Measurements from ENCODE around the gene DPP6. TPM values are rescaled to one million over a fixed set of nuclear protein-coding genes. Genes with fewer than 3 reads are reported as not detected.

Gene DPP6
- polyA plus RNA-seq, 1 donor (not counting 4 experiments of a cell fraction or from before 2014, with no cell fraction given), result not detected

- Histone ChIP-seq H3K9me1 (ENCODE audit: control insufficient read depth, extremely low read depth, insufficient read depth, low read length) (no peaks in the 10 kb centered on the region), H3K27ac (ENCODE audit: control insufficient read depth, insufficient read depth, low read length) (no peak overlapping the region), H3K36me3 (ENCODE audit: control insufficient read depth in 2 of 2, extremely low read depth in 1 of 2, insufficient read depth in 2 of 2, low read length in 2 of 2) (no peaks in the 10 kb centered on the region), H2AFZ (ENCODE audit: control insufficient read depth, low read length) (no peak overlapping the region), H4K20me1 (ENCODE audit: control insufficient read depth, extremely low read depth, insufficient read depth, low read length) (no peaks in the 10 kb centered on the region), H3K27me3 (ENCODE audit: control insufficient read depth, extremely low read depth, insufficient read depth, low read length) (no peaks in the 10 kb centered on the region), H3K9ac (ENCODE audit: control insufficient read depth, extremely low read depth, insufficient read depth, low read length) (no peak overlapping the region), H3K4me3 (ENCODE audit: control insufficient read depth in 2 of 3, extremely low read depth in 1 of 3, insufficient read depth in 2 of 3, low read depth in 1 of 3, low read length in 3 of 3) (no peak overlapping the region), H3K4me2 (ENCODE audit: control insufficient read depth, extremely low read depth, insufficient read depth, low read depth, low read length) (no peak overlapping the region), H3K9me3 (ENCODE audit: control insufficient read depth, low read depth, low read length) (peaks cover 2% of the 10 kb centered on the region), H3K79me2 (ENCODE audit: control insufficient read depth, insufficient read depth, low read length) (no peaks in the 10 kb centered on the region), H3K4me1 (ENCODE audit: control insufficient read depth, extremely low read depth, insufficient read depth, low read length) (no peaks in the 10 kb centered on the region)
- TF ChIP-seq EZH2 (IDR thresholded peaks at IDR 0.05; ENCODE audit: low read length), result no peak
- no peak for TF ChIP-seq CTCF (optimal IDR thresholded peaks at IDR 0.05 in 1 of 3, IDR thresholded peaks at IDR 0.05 in 1 of 3, conservative IDR thresholded peaks at IDR 0.05 in 1 of 3; ENCODE audit: extremely low read depth in 1 of 3, insufficient read depth in 2 of 3, low read length in 3 of 3)
- DNase-seq (ENCODE audit: low read depth, low spot score), result no peak
- no peak for FAIRE-seq
- dilution Hi-C loops (cut with MboI; ENCODE audit: extremely low pct_ligation_motif_present, low sequenced_read_pairs), result no loop called here
Observed at GRCh38 chr7:154177584-154177983, 125.4 kb downstream of the DPP6 start.

GRCh38 chr7:154178895-154179294 is 126.7 kb downstream of the DPP6 start:
- H3K4me3 ChIP-seq (ENCODE audit: control insufficient read depth in 2 of 3, extremely low read depth in 1 of 3, insufficient read depth in 2 of 3, low read depth in 1 of 3, low read length in 3 of 3), result no peak overlapping the region
- no peaks in the 10 kb centered on the region for H3K4me1 ChIP-seq (ENCODE audit: control insufficient read depth, extremely low read depth, insufficient read depth, low read length)
- H3K9me3 ChIP-seq (ENCODE audit: control insufficient read depth, low read depth, low read length), result no peaks in the 10 kb centered on the region
- DNase-seq (ENCODE audit: low read depth, low spot score), result no peak
- no peak overlapping the region for H3K9ac ChIP-seq (ENCODE audit: control insufficient read depth, extremely low read depth, insufficient read depth, low read length)
- H3K27ac ChIP-seq (ENCODE audit: control insufficient read depth, insufficient read depth, low read length), result no peak overlapping the region
- no peak for FAIRE-seq
- dilution Hi-C loops (cut with MboI; ENCODE audit: extremely low pct_ligation_motif_present, low sequenced_read_pairs), result no loop called here
- no peak for TF ChIP-seq CTCF (optimal IDR thresholded peaks at IDR 0.05 in 1 of 3, IDR thresholded peaks at IDR 0.05 in 1 of 3, conservative IDR thresholded peaks at IDR 0.05 in 1 of 3; ENCODE audit: extremely low read depth in 1 of 3, insufficient read depth in 2 of 3, low read length in 3 of 3)
- TF ChIP-seq EZH2 (IDR thresholded peaks at IDR 0.05; ENCODE audit: low read length), result no peak
- H3K79me2 ChIP-seq (ENCODE audit: control insufficient read depth, insufficient read depth, low read length), result no peaks in the 10 kb centered on the region
- no peak overlapping the region for H2AFZ ChIP-seq (ENCODE audit: control insufficient read depth, low read length)
- H3K27me3 ChIP-seq (ENCODE audit: control insufficient read depth, extremely low read depth, insufficient read depth, low read length), result no peaks in the 10 kb centered on the region
- no peak overlapping the region for H3K4me2 ChIP-seq (ENCODE audit: control insufficient read depth, extremely low read depth, insufficient read depth, low read depth, low read length)
- no peaks in the 10 kb centered on the region for H4K20me1 ChIP-seq (ENCODE audit: control insufficient read depth, extremely low read depth, insufficient read depth, low read length)
- no peaks in the 10 kb centered on the region for H3K9me1 ChIP-seq (ENCODE audit: control insufficient read depth, extremely low read depth, insufficient read depth, low read length)
- H3K36me3 ChIP-seq (ENCODE audit: control insufficient read depth in 2 of 2, extremely low read depth in 1 of 2, insufficient read depth in 2 of 2, low read length in 2 of 2), result no peaks in the 10 kb centered on the region

Measured in keratinocyte (primary cell).